Neural progenitor cell (in vitro differentiated cells): ENCODE measurements around the gene PPP1R9B.

Experiments used
- CTCF ChIP-seq: fragments of 200-600 bp; sonication (generic); IDR thresholded peaks from 2 replicates; pipeline ENCODE4 v1.5.1; 2017; ENCODE audit warnings: antibody characterized with exemption, mild to moderate bottlenecking
- EZH2phosphoT487 ChIP-seq: fragments of 200-600 bp; sonication (generic); IDR thresholded peaks from 2 replicates; pipeline ENCODE4 v1.6.1; 2017; ENCODE audit warnings: antibody characterized with exemption

GRCh38 chr17:50162466-50163254, 12.2 kb upstream of the PPP1R9B start:
- TF ChIP-seq CTCF = no peak
- no peak for TF ChIP-seq EZH2phosphoT487
